BE2C (cell line): ENCODE measurements around the gene BTG2.

Experiments
- DNase-seq: peaks from one replicate; pipeline ENCODE4 v3.0.0-alpha.2; 2020
- H3K27me3 ChIP-seq: fragments of 250-450 bp; sonication (Bioruptor Pico); 2 replicates; pipeline ENCODE4 v1.5.1; 2020; ENCODE audit warnings: mild to moderate bottlenecking
- H3K36me3 ChIP-seq: fragments of 250-450 bp; sonication (Bioruptor Pico); 2 replicates; pipeline ENCODE4 v1.5.1; 2020; ENCODE audit warnings: mild to moderate bottlenecking
- H3K4me1 ChIP-seq: fragments of 250-450 bp; sonication (Bioruptor Pico); 2 replicates; pipeline ENCODE4 v1.5.1; 2020
- H3K4me3 ChIP-seq: 2 replicates; pipeline ENCODE4 v1.5.1; 2011; ENCODE audit warnings: low read depth, low read length
- H3K9me3 ChIP-seq: fragments of 250-450 bp; sonication (Bioruptor Pico); 2 replicates; pipeline ENCODE4 v1.5.1; 2020
- CTCF ChIP-seq: IDR thresholded peaks from 2 replicates; pipeline ENCODE4 v1.5.1; 2012; ENCODE audit warnings: mild to moderate bottlenecking, low read depth, low read length

BTG2 gene

DNA sequence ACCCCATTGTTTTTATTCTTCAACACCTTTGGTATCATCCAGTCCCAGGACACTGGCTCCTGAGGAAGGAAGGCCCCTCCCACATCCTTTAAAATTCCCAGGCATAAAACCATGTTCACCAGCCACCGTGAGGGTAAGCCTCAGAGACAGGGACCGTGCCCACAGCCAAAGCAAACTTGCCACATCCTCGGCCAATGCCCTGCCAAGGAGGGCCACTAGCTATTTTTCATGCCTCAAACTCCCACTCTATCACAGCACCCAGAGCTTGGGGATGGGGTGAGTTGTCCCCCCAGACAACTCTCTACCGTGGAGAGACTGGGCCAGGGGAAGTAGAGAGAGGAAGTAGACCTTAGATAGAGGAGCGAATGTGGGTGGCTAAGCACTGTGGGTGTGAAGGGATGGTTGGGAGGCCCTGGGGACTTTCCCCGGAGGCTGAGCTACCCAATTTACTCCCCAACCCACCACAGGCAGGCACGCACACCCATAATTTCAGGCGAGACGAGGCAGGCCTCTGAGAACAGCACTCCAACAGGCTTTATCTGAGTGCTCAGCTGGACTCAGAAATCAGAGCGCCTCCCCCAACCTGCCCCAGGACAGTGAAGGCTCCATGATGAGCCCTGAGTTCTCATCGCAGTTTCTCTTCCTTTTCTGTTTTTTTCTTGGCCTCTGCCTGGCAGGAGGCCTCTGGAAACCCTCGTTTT lies 15.9 kb upstream of the BTG2 start:
- H3K4me3 ChIP-seq: no peak overlapping the region
- TF ChIP-seq CTCF: no peak
- no peaks in the 10 kb centered on the region for H3K36me3 ChIP-seq
- no peaks in the 10 kb centered on the region for H3K27me3 ChIP-seq
- H3K9me3 ChIP-seq: no peaks in the 10 kb centered on the region
- peaks cover 26% of the 10 kb centered on the region for H3K4me1 ChIP-seq
- DNase-seq: no peak

DNA sequence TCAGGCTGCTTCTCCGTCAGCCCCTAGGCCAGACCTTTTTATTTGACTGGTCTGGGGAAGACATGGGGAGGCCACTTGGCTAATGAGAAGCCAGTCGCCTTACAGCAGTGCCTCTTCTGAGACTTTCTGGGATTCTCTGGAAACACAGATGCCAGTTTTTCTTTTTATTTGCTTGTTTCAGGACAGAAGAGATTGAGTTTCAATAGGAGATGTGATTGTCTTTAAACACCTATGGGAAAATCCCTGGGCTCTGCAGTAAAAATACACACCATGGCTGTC lies 15.4 kb upstream of the BTG2 start:
- no peaks in the 10 kb centered on the region for H3K9me3 ChIP-seq
- peaks cover 21% of the 10 kb centered on the region for H3K4me1 ChIP-seq
- peak overlapping the region; percentile 29 for H3K4me3 ChIP-seq
- no peak for TF ChIP-seq CTCF
- H3K27me3 ChIP-seq: no peaks in the 10 kb centered on the region
- H3K36me3 ChIP-seq: no peaks in the 10 kb centered on the region
- no peak for DNase-seq

DNA sequence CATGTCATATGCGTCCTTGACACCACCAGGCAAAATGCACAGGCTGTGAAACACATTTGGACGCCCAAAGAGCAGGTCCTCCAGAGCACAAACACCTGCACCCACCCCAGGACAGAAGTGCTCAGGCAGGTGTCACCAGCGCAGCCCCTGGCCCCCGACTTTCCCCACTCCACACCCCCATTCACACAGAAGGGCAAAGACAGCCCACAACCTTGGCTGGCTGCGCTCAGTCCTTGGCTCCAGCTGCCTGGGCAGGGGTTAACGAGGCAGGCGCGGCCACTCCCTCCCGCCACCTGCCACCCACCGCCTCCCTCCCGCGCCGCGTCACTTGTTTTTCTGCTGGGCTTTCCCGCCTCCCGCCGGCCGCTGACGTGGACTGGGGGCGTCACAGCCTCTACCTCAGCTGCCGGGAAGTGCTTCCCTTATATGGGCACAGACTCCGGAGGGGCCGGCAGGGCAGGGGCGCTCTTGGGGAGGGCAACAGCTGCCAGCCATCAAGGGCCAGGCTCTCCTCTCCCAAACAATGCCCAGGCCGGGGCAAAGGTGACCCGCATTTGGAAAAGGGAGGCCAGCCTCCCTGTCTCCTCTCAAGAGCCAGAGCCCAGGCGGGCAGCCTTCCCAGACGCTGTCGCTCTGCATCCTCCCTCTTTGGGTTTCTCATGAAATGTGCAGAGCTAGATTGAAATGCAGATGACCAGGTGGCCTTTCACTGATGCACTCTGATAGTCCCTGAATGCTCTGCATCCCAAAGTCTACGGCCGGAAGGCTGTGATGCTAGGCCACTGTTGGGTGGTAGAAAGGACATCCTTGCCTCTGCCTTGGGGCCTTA lies 14.8 kb upstream of the BTG2 start:
- H3K4me3 ChIP-seq: peak overlapping the region; percentile 44
- H3K9me3 ChIP-seq: no peaks in the 10 kb centered on the region
- DNase-seq: peak; percentile 96
- H3K36me3 ChIP-seq: no peaks in the 10 kb centered on the region
- TF ChIP-seq CTCF: no peak
- H3K4me1 ChIP-seq: peaks cover 21% of the 10 kb centered on the region
- no peaks in the 10 kb centered on the region for H3K27me3 ChIP-seq

DNA sequence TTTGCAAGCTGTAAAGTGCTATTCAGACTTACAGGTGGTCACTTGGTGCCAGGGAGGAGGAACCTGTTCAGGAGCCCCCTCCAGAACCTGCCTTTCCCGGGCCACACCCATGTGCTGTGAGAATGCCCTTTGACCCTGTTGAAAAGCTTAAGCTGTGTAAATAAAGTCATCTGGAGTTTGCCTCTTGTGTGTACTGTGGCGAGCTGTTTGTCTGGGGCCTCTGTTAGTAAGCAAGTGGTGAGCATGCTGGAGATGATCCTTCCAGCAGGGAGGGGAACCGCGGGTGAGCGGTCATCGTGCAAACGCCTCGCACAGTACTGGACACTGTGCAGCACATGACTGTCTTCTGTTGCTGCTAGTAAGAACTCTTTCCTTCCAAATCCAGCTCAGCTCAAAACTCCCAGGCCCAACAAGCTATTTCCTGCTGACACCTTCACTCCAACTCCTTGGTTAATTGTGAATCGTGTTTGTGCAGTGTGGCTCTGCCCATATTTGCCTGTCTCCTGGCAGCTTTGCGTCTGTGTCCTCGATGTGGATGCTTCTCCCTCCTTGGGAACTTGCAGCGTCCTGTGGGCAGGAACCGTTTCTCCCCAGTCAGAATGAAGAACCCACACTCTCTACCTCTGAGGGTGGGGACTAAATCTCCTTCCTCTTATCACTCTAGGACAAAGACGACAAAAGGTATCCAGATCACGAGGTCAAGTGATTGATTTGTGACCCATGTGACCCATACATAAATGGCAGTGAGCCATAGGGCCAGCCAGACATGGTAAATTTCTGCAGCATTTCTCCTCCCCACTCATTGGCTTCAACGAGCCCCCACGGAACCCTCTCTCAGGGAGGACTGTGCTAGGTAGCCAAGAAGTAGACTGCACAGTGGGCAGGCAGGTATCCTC lies 13.9 kb upstream of the BTG2 start:
- no peaks in the 10 kb centered on the region for H3K36me3 ChIP-seq
- DNase-seq: no peak
- H3K27me3 ChIP-seq: no peaks in the 10 kb centered on the region
- H3K9me3 ChIP-seq: no peaks in the 10 kb centered on the region
- TF ChIP-seq CTCF: no peak
- peaks cover 31% of the 10 kb centered on the region for H3K4me1 ChIP-seq
- H3K4me3 ChIP-seq: no peak overlapping the region

DNA sequence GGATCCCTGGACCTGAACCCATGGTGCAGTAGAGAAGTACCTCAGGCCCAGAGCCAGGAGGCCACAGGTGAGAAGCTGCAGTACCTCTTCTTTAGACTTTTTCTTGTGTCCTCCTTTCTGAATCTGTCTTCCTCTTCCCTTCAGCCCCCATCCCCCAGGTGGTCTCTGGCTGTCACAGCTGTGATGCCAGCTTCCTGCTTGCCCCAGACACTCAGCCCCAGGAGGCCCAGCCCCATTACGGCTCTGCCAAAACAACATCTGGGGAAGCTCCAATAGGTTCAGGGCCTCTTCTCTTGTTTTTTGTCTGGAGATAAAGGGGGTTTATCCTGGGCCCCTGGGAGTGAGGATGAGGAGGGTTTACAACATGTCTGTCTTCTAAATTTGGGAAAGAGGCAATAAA lies 9.5 kb upstream of the BTG2 start:
- TF ChIP-seq CTCF: no peak
- Histone ChIP-seq H3K4me3 (no peak overlapping the region), H3K9me3 (no peaks in the 10 kb centered on the region), H3K27me3 (no peaks in the 10 kb centered on the region), H3K36me3 (no peaks in the 10 kb centered on the region), H3K4me1 (peaks cover 22% of the 10 kb centered on the region)
- DNase-seq: no peak
